ENCODE data around the gene MYRIP.
"Not testable (repeated sequence)": the region's sequence is repeated elsewhere in the genome, so short reads cannot be mapped to it uniquely, and the experiment has no call there.

Gene MYRIP

DNA sequence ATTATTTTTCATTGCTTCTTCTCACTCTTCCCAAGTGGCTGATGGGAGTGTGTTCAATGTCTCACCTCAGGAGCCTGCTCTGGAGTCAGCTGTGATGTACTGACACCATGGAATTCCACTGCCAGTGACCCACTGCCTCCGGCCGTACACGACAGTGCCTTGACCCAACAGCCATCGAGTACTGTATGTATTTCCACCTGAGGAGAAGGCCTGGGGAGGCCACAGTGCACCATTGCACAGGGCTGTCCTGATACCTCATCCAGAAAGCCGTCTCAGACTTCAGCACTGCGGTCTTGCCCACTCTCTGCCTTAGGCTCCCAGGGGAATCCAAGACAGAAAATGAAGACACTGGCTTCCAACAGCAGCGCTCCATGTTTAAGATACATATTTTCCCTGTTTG, 448.7 kb downstream of the MYRIP start:
- DNase-seq = no peak
- no peaks in the 10 kb centered on the region for H3K36me3 ChIP-seq (ENCODE audit: control insufficient read depth, insufficient read depth, low read length)

DNA sequence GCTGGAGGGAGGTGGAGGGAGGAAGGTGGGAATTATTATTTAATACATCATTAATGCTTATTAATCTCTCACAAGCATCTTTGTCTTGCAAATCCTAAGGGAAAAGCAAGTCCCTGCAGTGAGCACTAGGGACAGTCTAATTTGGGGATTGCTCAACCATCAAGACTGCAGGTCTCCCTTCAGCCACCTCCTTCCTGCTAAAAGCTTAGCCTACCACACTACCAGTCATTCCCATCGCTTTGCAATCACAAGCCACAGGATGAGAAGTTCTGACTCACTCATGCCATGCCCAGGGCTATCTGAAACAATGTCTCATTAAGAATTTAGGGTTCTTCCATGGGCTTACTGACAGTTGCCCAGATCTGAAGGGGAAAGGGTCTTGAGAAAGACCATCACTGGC, 449.1 kb downstream of the MYRIP start:
- no peaks in the 10 kb centered on the region for H3K4me1 ChIP-seq (ENCODE audit: control insufficient read depth, insufficient read depth, low read length, poor library complexity, severe bottlenecking)
- no peak for DNase-seq
- H3K36me3 ChIP-seq (ENCODE audit: control insufficient read depth, insufficient read depth, low read length) = no peaks in the 10 kb centered on the region
- H3K27me3 ChIP-seq (replicated peaks; ENCODE audit: control insufficient read depth, insufficient read depth, low read length, poor library complexity, severe bottlenecking) = no peaks in the 10 kb centered on the region
- H3K4me3 ChIP-seq (ENCODE audit: insufficient read depth, low read depth, low read length, poor library complexity, severe bottlenecking) = no peak overlapping the region
- H3K9me3 ChIP-seq (ENCODE audit: control insufficient read depth, low read length) = no peaks in the 10 kb centered on the region
- H3K27ac ChIP-seq (ENCODE audit: insufficient read depth, low read length, poor library complexity, severe bottlenecking) = no peak overlapping the region

More for the DNA sequence above, 448.7 kb downstream of the MYRIP start:
- no peaks in the 10 kb centered on the region for H3K4me1 ChIP-seq (ENCODE audit: control insufficient read depth, insufficient read depth, low read length, poor library complexity, severe bottlenecking)
- no peak overlapping the region for H3K27ac ChIP-seq (ENCODE audit: insufficient read depth, low read length, poor library complexity, severe bottlenecking)
- no peaks in the 10 kb centered on the region for H3K27me3 ChIP-seq (replicated peaks; ENCODE audit: control insufficient read depth, insufficient read depth, low read length, poor library complexity, severe bottlenecking)
- H3K4me3 ChIP-seq (ENCODE audit: insufficient read depth, low read depth, low read length, poor library complexity, severe bottlenecking) = no peak overlapping the region
- H3K9me3 ChIP-seq (ENCODE audit: control insufficient read depth, low read length) = no peaks in the 10 kb centered on the region

DNA sequence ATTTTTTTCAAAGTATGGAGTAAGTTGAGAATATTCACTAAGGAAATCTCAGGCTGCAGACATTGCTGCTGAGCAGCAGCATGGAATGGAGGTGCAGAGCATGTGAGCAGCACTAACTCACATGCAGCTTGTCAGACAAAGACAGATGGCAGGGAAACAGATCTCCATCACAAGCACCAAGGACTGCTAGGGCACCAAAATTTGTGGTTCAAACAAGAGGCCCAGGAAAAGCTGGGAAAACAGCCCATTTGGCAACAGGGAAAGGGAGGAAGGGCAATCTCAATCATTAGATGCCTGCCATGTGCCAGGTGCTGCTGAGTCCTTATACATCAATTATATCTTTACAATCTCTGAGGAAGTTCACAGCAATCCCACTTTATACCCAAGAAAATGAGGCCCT, 452.9 kb downstream of the MYRIP start:
- no peaks in the 10 kb centered on the region for H3K9me3 ChIP-seq (ENCODE audit: control insufficient read depth, low read length)
- H3K4me3 ChIP-seq (ENCODE audit: insufficient read depth, low read depth, low read length, poor library complexity, severe bottlenecking) = no peak overlapping the region
- no peaks in the 10 kb centered on the region for H3K36me3 ChIP-seq (ENCODE audit: control insufficient read depth, insufficient read depth, low read length)
- no peaks in the 10 kb centered on the region for H3K27me3 ChIP-seq (replicated peaks; ENCODE audit: control insufficient read depth, insufficient read depth, low read length, poor library complexity, severe bottlenecking)
- DNase-seq = no peak
- H3K27ac ChIP-seq (ENCODE audit: insufficient read depth, low read length, poor library complexity, severe bottlenecking) = no peak overlapping the region
- H3K4me1 ChIP-seq (ENCODE audit: control insufficient read depth, insufficient read depth, low read length, poor library complexity, severe bottlenecking) = no peaks in the 10 kb centered on the region

DNA sequence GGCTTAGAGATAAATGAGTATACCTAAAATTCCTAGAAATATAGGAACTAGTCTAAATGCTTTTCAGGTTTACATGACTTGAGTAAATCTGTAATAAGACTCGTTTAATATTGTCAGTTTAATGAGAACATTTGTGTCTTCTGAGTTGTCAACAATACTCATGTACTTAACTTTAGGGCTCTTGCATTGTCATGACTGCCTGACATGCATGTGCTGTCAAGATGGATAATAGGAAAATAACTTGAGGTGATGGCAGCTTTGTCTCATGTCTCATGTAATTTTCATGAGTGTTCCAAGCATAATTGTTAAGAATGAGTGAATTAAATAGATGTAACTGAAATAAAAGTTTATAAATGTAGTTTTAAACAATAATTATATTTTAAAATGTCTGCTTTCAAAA, 455.0 kb downstream of the MYRIP start:
- Histone ChIP-seq H3K27ac (ENCODE audit: insufficient read depth, low read length, poor library complexity, severe bottlenecking) (no peak overlapping the region), H3K9me3 (ENCODE audit: control insufficient read depth, low read length) (no peaks in the 10 kb centered on the region), H3K4me3 (ENCODE audit: insufficient read depth, low read depth, low read length, poor library complexity, severe bottlenecking) (no peak overlapping the region), H3K4me1 (ENCODE audit: control insufficient read depth, insufficient read depth, low read length, poor library complexity, severe bottlenecking) (no peaks in the 10 kb centered on the region), H3K27me3 (replicated peaks; ENCODE audit: control insufficient read depth, insufficient read depth, low read length, poor library complexity, severe bottlenecking) (no peaks in the 10 kb centered on the region), H3K36me3 (ENCODE audit: control insufficient read depth, insufficient read depth, low read length) (no peaks in the 10 kb centered on the region)
- no peak for DNase-seq

DNA sequence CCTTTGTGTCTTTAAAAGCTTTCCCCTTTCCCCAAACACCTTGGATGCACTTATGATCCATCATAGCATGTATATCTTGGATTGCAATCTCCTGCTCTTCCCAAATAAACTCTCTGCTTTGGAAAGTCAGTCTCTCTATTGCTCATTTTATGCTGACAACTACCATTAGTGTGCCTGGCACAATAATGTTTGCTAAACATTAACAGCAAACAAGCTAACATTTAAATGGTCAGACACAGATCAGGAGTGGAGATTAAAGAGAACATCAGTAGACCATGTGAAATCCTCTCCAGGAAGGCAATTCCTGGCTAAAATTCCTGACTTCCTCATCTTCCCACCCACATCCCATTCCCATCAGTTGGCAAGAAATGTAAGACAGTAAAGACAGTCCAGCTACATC, 455.8 kb downstream of the MYRIP start:
- no peaks in the 10 kb centered on the region for H3K27me3 ChIP-seq (replicated peaks; ENCODE audit: control insufficient read depth, insufficient read depth, low read length, poor library complexity, severe bottlenecking)
- H3K4me3 ChIP-seq (ENCODE audit: insufficient read depth, low read depth, low read length, poor library complexity, severe bottlenecking) = no peak overlapping the region
- H3K27ac ChIP-seq (ENCODE audit: insufficient read depth, low read length, poor library complexity, severe bottlenecking) = no peak overlapping the region
- no peak for DNase-seq
- no peaks in the 10 kb centered on the region for H3K36me3 ChIP-seq (ENCODE audit: control insufficient read depth, insufficient read depth, low read length)
- H3K9me3 ChIP-seq (ENCODE audit: control insufficient read depth, low read length) = no peaks in the 10 kb centered on the region
- H3K4me1 ChIP-seq (ENCODE audit: control insufficient read depth, insufficient read depth, low read length, poor library complexity, severe bottlenecking) = no peaks in the 10 kb centered on the region

DNA sequence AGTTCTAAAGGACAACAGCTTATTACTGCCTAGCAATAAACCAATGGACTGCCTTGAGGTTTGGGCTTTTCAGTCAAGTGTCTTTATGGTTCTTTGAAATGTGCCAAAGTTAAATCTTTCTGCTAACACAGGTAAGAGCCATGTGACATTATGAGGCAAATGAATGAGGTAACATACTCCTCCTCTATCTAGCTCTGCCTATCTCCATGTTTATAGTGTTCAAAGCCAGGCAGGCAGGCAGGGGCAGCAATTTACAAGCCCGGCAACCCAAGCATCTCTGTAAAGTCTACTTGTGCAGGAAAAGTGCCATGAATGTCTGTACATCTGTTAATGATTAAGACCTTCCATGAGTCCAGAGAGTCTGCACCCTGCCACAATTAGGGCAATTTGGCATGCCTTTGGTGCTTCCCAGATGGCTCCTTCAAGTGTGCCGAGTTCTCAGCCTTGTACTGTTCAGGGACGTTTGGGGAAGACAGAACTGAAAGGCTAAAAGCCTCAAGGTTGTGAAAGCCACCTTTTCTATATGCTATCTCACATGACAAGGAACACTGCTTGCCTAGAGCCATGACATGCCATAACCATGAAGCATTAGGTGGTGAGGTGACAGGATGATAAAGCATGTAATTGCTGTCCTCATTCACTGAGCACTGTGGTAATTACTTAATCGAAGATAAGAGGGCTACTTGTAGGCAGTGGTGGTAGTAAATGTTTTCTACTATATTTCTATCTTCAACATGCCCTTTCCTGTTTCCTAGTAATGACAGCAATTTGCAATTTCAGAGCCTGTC, 458.7 kb downstream of the MYRIP start:
- DNase-seq = no peak
- Histone ChIP-seq H3K36me3 (ENCODE audit: control insufficient read depth, insufficient read depth, low read length) (no peaks in the 10 kb centered on the region), H3K4me3 (ENCODE audit: insufficient read depth, low read depth, low read length, poor library complexity, severe bottlenecking) (no peak overlapping the region), H3K9me3 (ENCODE audit: control insufficient read depth, low read length) (no peaks in the 10 kb centered on the region), H3K4me1 (ENCODE audit: control insufficient read depth, insufficient read depth, low read length, poor library complexity, severe bottlenecking) (no peaks in the 10 kb centered on the region), H3K27ac (ENCODE audit: insufficient read depth, low read length, poor library complexity, severe bottlenecking) (no peak overlapping the region), H3K27me3 (replicated peaks; ENCODE audit: control insufficient read depth, insufficient read depth, low read length, poor library complexity, severe bottlenecking) (no peaks in the 10 kb centered on the region)

DNA sequence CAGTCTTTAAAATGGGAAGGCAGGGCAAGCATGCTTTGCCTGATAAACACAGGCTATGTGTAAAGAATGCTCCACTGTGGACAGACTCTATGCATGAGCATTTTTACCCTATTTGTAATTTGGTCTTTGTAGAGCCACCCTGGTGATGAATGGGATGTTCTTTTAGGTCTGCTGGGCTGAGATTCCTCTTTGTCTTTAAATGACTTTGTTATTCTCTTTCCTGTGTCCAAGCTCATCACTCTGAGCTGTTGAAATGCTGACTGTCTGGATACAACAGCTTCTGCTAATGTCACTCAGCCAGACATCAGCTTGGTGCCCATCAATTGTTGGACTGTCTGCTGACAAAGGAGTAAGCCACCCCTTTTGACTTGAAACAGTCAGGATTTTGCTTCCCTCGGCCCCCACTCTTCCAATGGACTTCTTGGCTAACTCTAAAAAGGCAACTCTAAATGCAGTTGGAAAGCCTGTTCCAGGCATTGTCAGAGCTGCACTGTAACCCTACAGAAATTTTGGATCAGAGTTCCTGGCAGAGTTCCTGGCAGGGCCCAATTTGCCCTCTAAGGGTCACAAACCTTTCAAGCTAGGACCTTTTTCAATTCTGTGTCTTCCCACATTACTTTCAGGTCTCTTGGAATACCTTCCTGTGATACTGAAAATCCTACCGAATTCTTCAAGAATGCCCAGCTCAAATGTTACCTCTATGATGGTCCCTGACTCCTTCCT, 459.6 kb downstream of the MYRIP start:
- H3K4me1 ChIP-seq (ENCODE audit: control insufficient read depth, insufficient read depth, low read length, poor library complexity, severe bottlenecking) = no peaks in the 10 kb centered on the region
- H3K9me3 ChIP-seq (ENCODE audit: control insufficient read depth, low read length) = no peaks in the 10 kb centered on the region
- H3K27me3 ChIP-seq (replicated peaks; ENCODE audit: control insufficient read depth, insufficient read depth, low read length, poor library complexity, severe bottlenecking) = no peaks in the 10 kb centered on the region
- no peak overlapping the region for H3K4me3 ChIP-seq (ENCODE audit: insufficient read depth, low read depth, low read length, poor library complexity, severe bottlenecking)
- H3K36me3 ChIP-seq (ENCODE audit: control insufficient read depth, insufficient read depth, low read length) = no peaks in the 10 kb centered on the region
- H3K27ac ChIP-seq (ENCODE audit: insufficient read depth, low read length, poor library complexity, severe bottlenecking) = no peak overlapping the region
- no peak for DNase-seq

DNA sequence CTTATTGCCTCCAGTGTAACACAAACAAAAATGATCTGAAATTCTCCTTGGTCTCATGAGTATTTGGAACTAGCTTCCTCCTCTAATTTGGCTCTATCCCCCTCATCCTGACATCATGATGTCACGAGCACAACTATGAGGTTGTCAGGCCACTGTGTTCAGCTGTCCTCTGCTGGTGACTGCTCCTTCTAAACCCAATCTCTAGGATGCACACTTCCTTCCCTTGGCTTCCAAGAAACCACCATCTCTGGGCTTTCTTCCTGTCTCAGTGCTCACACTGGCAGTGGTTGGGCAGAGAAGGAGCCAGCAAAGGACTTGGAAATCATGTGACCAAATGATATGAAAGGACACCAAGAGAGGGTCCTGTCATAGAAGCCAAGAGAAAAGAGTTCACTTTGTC, 469.4 kb downstream of the MYRIP start:
- DNase-seq = no peak
- Histone ChIP-seq H3K36me3 (ENCODE audit: control insufficient read depth, insufficient read depth, low read length) (no peaks in the 10 kb centered on the region), H3K4me1 (ENCODE audit: control insufficient read depth, insufficient read depth, low read length, poor library complexity, severe bottlenecking) (no peaks in the 10 kb centered on the region), H3K27ac (ENCODE audit: insufficient read depth, low read length, poor library complexity, severe bottlenecking) (no peak overlapping the region), H3K4me3 (ENCODE audit: insufficient read depth, low read depth, low read length, poor library complexity, severe bottlenecking) (no peak overlapping the region), H3K9me3 (ENCODE audit: control insufficient read depth, low read length) (no peaks in the 10 kb centered on the region), H3K27me3 (replicated peaks; ENCODE audit: control insufficient read depth, insufficient read depth, low read length, poor library complexity, severe bottlenecking) (no peaks in the 10 kb centered on the region)

DNA sequence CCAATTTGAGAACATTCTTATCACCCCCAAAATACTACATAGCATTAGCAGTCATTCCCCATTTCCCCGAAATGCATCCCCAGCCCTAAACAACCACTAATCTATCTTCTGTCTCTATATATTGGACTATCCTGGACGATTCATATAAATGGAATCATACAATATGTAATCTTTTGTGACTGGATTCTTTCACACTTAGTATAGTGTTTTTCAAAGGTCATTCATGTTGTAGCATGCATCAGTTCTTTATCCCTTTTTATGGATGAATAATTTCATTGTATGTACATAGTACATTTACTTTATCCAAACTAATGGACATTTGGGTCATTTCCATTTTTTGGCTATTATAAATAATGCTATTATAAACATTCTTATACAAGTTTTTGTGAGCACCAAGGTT, 472.6 kb downstream of the MYRIP start:
- Histone ChIP-seq H3K27ac (ENCODE audit: insufficient read depth, low read length, poor library complexity, severe bottlenecking) (no peak overlapping the region), H3K9me3 (ENCODE audit: control insufficient read depth, low read length) (no peaks in the 10 kb centered on the region), H3K36me3 (ENCODE audit: control insufficient read depth, insufficient read depth, low read length) (no peaks in the 10 kb centered on the region), H3K4me1 (ENCODE audit: control insufficient read depth, insufficient read depth, low read length, poor library complexity, severe bottlenecking) (no peaks in the 10 kb centered on the region), H3K27me3 (replicated peaks; ENCODE audit: control insufficient read depth, insufficient read depth, low read length, poor library complexity, severe bottlenecking) (no peaks in the 10 kb centered on the region), H3K4me3 (ENCODE audit: insufficient read depth, low read depth, low read length, poor library complexity, severe bottlenecking) (no peak overlapping the region)
- no peak for DNase-seq

DNA sequence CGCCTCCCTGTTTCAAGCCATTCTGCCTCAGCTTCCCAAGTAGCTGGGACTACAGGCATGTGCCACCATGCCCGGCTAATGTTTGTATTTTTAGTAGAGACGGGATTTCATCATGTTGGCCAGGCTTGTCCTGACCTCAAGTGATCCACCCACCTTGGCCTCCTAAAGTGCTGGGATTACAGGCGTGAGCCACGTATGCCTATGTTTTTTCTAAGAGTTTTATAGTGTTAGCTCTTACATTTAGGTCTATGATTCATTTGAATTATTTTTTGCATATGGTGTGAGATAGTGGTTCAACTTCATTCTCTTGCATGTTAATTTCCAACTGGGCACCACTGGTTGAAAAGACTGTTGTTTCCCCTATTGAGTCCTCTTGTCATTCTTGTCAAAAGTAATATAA, 473.6 kb downstream of the MYRIP start:
- H3K4me3 ChIP-seq (ENCODE audit: insufficient read depth, low read depth, low read length, poor library complexity, severe bottlenecking); H3K36me3 ChIP-seq (ENCODE audit: control insufficient read depth, insufficient read depth, low read length); H3K27me3 ChIP-seq (replicated peaks; ENCODE audit: control insufficient read depth, insufficient read depth, low read length, poor library complexity, severe bottlenecking); DNase-seq; H3K27ac ChIP-seq (ENCODE audit: insufficient read depth, low read length, poor library complexity, severe bottlenecking); H3K9me3 ChIP-seq (ENCODE audit: control insufficient read depth, low read length); H3K4me1 ChIP-seq (ENCODE audit: control insufficient read depth, insufficient read depth, low read length, poor library complexity, severe bottlenecking): not testable (repeated sequence)

Measured in effector memory CD4-positive, alpha-beta T cell (primary cell).